IMR-90 (cell line): Measurements from ENCODE around the gene CCDC107. TPM values are rescaled to one million over a fixed set of nuclear protein-coding genes. Genes with fewer than 3 reads are reported as not detected.
A peak's percentile ranks its signal among the peaks of the same experiment; 100 is the strongest.

Source experiments
- ATAC-seq: fragments of 200-7000 bp; cut with Tn5 transposase; 2 replicates; pipeline ENCODE4 v1.9.1; 2020; ENCODE audit warnings: low read depth, mild to moderate bottlenecking, moderate library complexity
- BruUV-seq: library from RNA; stranded (reverse); fragments of 400-500 nt; replicated peaks from 2 replicates; lab custom pipeline; 2021; lab: Mats Ljungman, UMichigan
- CTCF ChIA-PET: fragments of 300-600 bp; formaldehyde crosslinking; extraction: SDS; loops from one replicate; lab custom pipeline; 2021; ENCODE audit warnings: antibody characterized with exemption; lab: Yijun Ruan, JAX
- POLR2A ChIA-PET: fragments of 300-600 bp; sonication (Branson Sonifier 250); formaldehyde crosslinking; loops from one replicate; lab custom pipeline; 2022; ENCODE audit warnings: antibody characterized with exemption; ENCODE audit not compliant: unreplicated experiment; lab: Charles Lee
- DNase-seq: peaks from one replicate; pipeline ENCODE4 v3.0.0; 2013
- H2AFZ ChIP-seq: replicated peaks from 2 replicates; pipeline ENCODE3; 2013; ENCODE audit warnings: low read length, mild to moderate bottlenecking; ENCODE audit not compliant: poor library complexity
- H2AK5ac ChIP-seq: 2 replicates; pipeline ENCODE4 v1.6.1; 2013; ENCODE audit warnings: low read depth, low read length, inconsistent platforms
- H2AK9ac ChIP-seq: replicated peaks from 2 replicates; pipeline ENCODE3; 2013; ENCODE audit warnings: mild to moderate bottlenecking, low read depth, low read length, moderate library complexity; ENCODE audit not compliant: poor library complexity
- H2BK120ac ChIP-seq: 2 replicates; pipeline ENCODE4 v1.6.1; 2013; ENCODE audit warnings: low read depth, low read length, inconsistent platforms
- H2BK15ac ChIP-seq: 3 replicates; pipeline ENCODE4 v1.6.1; 2013; ENCODE audit warnings: low read depth, low read length, inconsistent platforms
- H2BK20ac ChIP-seq: 2 replicates; pipeline ENCODE4 v1.6.1; 2013; ENCODE audit warnings: low read depth, mild to moderate bottlenecking, inconsistent platforms, low read length, moderate library complexity
- H2BK5ac ChIP-seq: 2 replicates; pipeline ENCODE4 v1.6.1; 2013; ENCODE audit warnings: mild to moderate bottlenecking, low read depth, low read length, inconsistent platforms; ENCODE audit not compliant: poor library complexity, severe bottlenecking
- H3K14ac ChIP-seq: replicated peaks from 2 replicates; pipeline ENCODE4 v1.6.1; 2013; ENCODE audit warnings: low read depth, low read length, inconsistent platforms
- H3K18ac ChIP-seq: 2 replicates; pipeline ENCODE4 v1.6.1; 2013; ENCODE audit warnings: low read depth, low read length, control low read depth
- H3K23ac ChIP-seq: 2 replicates; pipeline ENCODE4 v1.6.1; 2013; ENCODE audit warnings: low read depth, low read length, inconsistent platforms
- H3K27ac ChIP-seq: 2 replicates; pipeline ENCODE4 v1.5.1; 2013; ENCODE audit warnings: mild to moderate bottlenecking, control low read depth, low read length; ENCODE audit not compliant: insufficient read depth
- H3K27me3 ChIP-seq: 2 replicates; pipeline ENCODE4 v1.6.1; 2013; ENCODE audit warnings: low read length; ENCODE audit not compliant: control insufficient read depth, insufficient read depth
- H3K36me3 ChIP-seq: 2 replicates; pipeline ENCODE4 v1.6.1; 2013; ENCODE audit warnings: low read length, mixed read lengths; ENCODE audit not compliant: control insufficient read depth, insufficient read depth
- H3K4ac ChIP-seq: 2 replicates; pipeline ENCODE4 v1.6.1; 2013; ENCODE audit warnings: low read depth, low read length, inconsistent platforms
- H3K4me1 ChIP-seq: 2 replicates; pipeline ENCODE4 v1.6.1; 2013; ENCODE audit warnings: low read length, mixed read lengths; ENCODE audit not compliant: control insufficient read depth, insufficient read depth
- H3K4me2 ChIP-seq: 2 replicates; pipeline ENCODE4 v1.6.1; 2013; ENCODE audit warnings: low read depth, mild to moderate bottlenecking, control low read depth, low read length, moderate library complexity
- H3K4me3 ChIP-seq: 2 replicates; pipeline ENCODE4 v1.5.1; 2013; ENCODE audit warnings: low read depth, mild to moderate bottlenecking, control low read depth, low read length, moderate library complexity; ENCODE audit not compliant: insufficient read depth
- H3K56ac ChIP-seq: 2 replicates; pipeline ENCODE4 v1.6.1; 2013; ENCODE audit warnings: low read length, inconsistent platforms; ENCODE audit not compliant: insufficient read depth; ENCODE audit errors: extremely low read depth
- H3K79me1 ChIP-seq, 2 experiments: 2 replicates each; pipeline ENCODE4 v1.6.1; 2013; ENCODE audit warnings: low read length in 2 of 2, inconsistent platforms in 1 of 2, low read depth in 1 of 2
- H3K9ac ChIP-seq: 2 replicates; pipeline ENCODE4 v1.6.1; 2013; ENCODE audit warnings: low read depth, low read length, control low read depth
- H3K9me1 ChIP-seq: 2 replicates; pipeline ENCODE4 v1.6.1; 2013; ENCODE audit warnings: low read length, inconsistent platforms; ENCODE audit not compliant: insufficient read depth
- H3K9me3 ChIP-seq: 2 replicates; pipeline ENCODE4 v1.6.1; 2013; ENCODE audit warnings: low read length; ENCODE audit not compliant: control insufficient read depth, insufficient read depth
- H4K20me1 ChIP-seq: 2 replicates; pipeline ENCODE4 v1.6.1; 2013; ENCODE audit warnings: low read length, inconsistent platforms; ENCODE audit not compliant: insufficient read depth
- H4K5ac ChIP-seq: 2 replicates; pipeline ENCODE4 v1.6.1; 2013; ENCODE audit warnings: mild to moderate bottlenecking, low read depth, low read length, control low read depth
- H4K8ac ChIP-seq, 2 experiments: 2 replicates each; pipeline ENCODE4 v1.6.1; 2013; ENCODE audit warnings: low read depth in 2 of 2, low read length in 2 of 2, control low read depth in 1 of 2, inconsistent platforms in 1 of 2
- H4K91ac ChIP-seq: 2 replicates; pipeline ENCODE4 v1.6.1; 2013; ENCODE audit warnings: low read depth, low read length, inconsistent platforms; ENCODE audit not compliant: insufficient read depth
- CEBPB ChIP-seq: IDR thresholded peaks from 2 replicates; pipeline ENCODE4 v1.6.1; 2012; ENCODE audit warnings: low read depth, low read length, improper control_type of control experiment
- CHD1 ChIP-seq: IDR thresholded peaks from 2 replicates; pipeline ENCODE4 v1.6.1; 2012; ENCODE audit warnings: low read depth, low read length, improper control_type of control experiment
- FOS ChIP-seq: fragments of 150-350 bp; IDR thresholded peaks from 2 replicates; pipeline ENCODE4 v1.6.1; 2016; ENCODE audit warnings: low read depth, low read length
- MAZ ChIP-seq: IDR thresholded peaks from 2 replicates; pipeline ENCODE4 v1.6.1; 2012; ENCODE audit warnings: low read depth, mild to moderate bottlenecking, low read length, improper control_type of control experiment, moderate library complexity, borderline replicate concordance
- MXI1 ChIP-seq: IDR thresholded peaks from 2 replicates; pipeline ENCODE4 v1.6.1; 2012; ENCODE audit warnings: low read depth, mild to moderate bottlenecking, low read length, moderate library complexity, borderline replicate concordance
- NFE2L2 ChIP-seq: fragments of 150-350 bp; IDR thresholded peaks from 2 replicates; pipeline ENCODE4 v1.6.1; 2016; ENCODE audit warnings: low read depth, mild to moderate bottlenecking, low read length
- RCOR1 ChIP-seq: IDR thresholded peaks from 2 replicates; pipeline ENCODE4 v1.6.1; 2012; ENCODE audit warnings: mild to moderate bottlenecking, low read length, improper control_type of control experiment; ENCODE audit not compliant: insufficient replicate concordance
- RFX5 ChIP-seq: IDR thresholded peaks from 2 replicates; pipeline ENCODE4 v1.8.0; 2012; ENCODE audit warnings: low read depth, mild to moderate bottlenecking, low read length, moderate library complexity
- SMC3 ChIP-seq: fragments of 150-350 bp; IDR thresholded peaks from 2 replicates; pipeline ENCODE4 v1.6.1; 2016; ENCODE audit warnings: low read depth, mild to moderate bottlenecking, antibody characterized with exemption, low read length, moderate library complexity
- WGBS, 2 experiments: methylation state at CpG; one replicate each; pipeline versions ENCODE4 v1.1.5 to v1.1.7; 2013; ENCODE audit warnings: missing lambda C conversion rate in 2 of 2; ENCODE audit not compliant: insufficient read length in 1 of 2; ENCODE audit errors: extremely low coverage in 2 of 2; 5-methylcytosine and 5-hydroxymethylcytosine counted together
- dilution Hi-C: fragments of 300-500 bp; cut with HindIII; formaldehyde crosslinking; loops from one replicate; pipeline ENCODE4 v1.14.3; 2018; ENCODE audit warnings: low sequenced_read_pairs; ENCODE audit not compliant: unreplicated experiment
- in situ Hi-C: fragments of 300-500 bp; cut with MboI; formaldehyde crosslinking; loops from 3 replicates; pipeline ENCODE4 v1.14.3; 2019; ENCODE audit warnings: low sequenced_read_pairs, inconsistent platforms, mixed read lengths
- intact Hi-C: fragments of 100-400 bp; cut with micrococcal nuclease; formaldehyde crosslinking; loops from 2 replicates; pipeline ENCODE4 v1.10.0; 2022
- polyA plus RNA-seq, 3 experiments: library from polyadenylated mRNA; depleted of rRNA; stranded (reverse); fragments of >200 nt; gene quantifications; 2 replicates each; pipeline ENCODE4 v1.2.3, GENCODE V29; 2012; ENCODE audit warnings: low replicate concordance in 1 of 3
- total RNA-seq: library from RNA; depleted of rRNA; stranded (reverse); fragments of >200 nt; gene quantifications from 2 replicates; pipeline ENCODE4 v1.2.3, GENCODE V29; 2012
- TF ChIP-seq, protein P1 (sequence below): fragments of 150-350 bp; IDR thresholded peaks from 2 replicates; pipeline ENCODE4 v1.6.1; 2017; ENCODE audit warnings: mild to moderate bottlenecking, antibody characterized with exemption, low read length, low read depth
- TF ChIP-seq, protein P2 (sequence below): conservative IDR thresholded peaks from 2 replicates; pipeline ENCODE4 v1.5.1; 2012; ENCODE audit warnings: mild to moderate bottlenecking, low read depth, low read length, improper control_type of control experiment

CCDC107 gene
- total and polyA plus RNA-seq, 2 of the 4 experiments (the other 2 are of a cell fraction) = 6.8 to 21.1 TPM

DNA sequence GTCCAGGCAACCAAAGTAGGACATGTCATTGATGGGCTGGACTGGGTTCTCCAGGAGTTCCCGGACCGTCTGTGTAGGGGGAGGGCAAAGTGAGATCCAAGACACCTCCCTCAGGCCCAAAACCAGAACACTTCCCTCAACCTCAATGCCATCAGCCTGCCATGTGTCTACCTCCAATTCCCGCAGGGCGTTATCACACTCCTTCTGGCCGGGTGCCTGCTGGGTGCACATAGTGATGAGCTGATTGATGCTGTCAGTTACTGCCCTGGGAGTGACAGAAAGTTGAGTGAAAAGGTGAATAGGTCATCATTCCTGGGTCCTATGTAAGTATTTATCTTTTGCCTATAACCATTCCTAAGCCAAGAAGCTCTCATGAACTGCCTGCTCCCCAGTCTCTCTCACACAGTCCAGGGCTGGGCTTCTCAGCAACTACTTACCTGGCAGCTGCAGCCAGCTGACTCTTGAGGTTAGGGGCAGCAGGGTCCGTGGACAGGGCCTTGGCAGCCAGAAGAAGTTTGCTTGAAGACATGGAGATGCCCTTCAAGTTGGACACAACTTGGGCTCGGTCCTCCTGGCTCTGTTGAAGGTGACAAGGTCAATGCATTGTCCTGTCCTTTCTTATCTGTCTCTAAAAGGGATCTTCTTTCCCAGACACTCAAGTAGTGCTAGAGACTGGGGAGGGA, 52.9 kb downstream of the CCDC107 start:
- Histone ChIP-seq H3K18ac (no peak overlapping the region), H3K4me3 (no peak overlapping the region), H3K9me1 (no peaks in the 10 kb centered on the region; the same call in none of the 2 replicates), H4K8ac (no peak overlapping the region), H2BK15ac (no peak overlapping the region), H3K23ac (no peak overlapping the region), H4K5ac (no peak overlapping the region), H3K36me3 (peaks cover 83% of the 10 kb centered on the region), H3K79me1 (peaks cover 43 to 63% of the 10 kb centered on the region in 2 experiments), H2BK120ac (no peak overlapping the region), H3K9ac (no peak overlapping the region), H3K27ac (no peak overlapping the region), H2AFZ (no peak overlapping the region), H2AK5ac (no peak overlapping the region), H4K20me1 (peaks cover 20% of the 10 kb centered on the region), H3K14ac (no peak overlapping the region), H3K9me3 (no peaks in the 10 kb centered on the region), H2BK20ac (no peak overlapping the region), H3K56ac (no peak overlapping the region), H2AK9ac (no peak overlapping the region), H2BK5ac (no peak overlapping the region), H4K91ac (no peak overlapping the region), H3K4ac (no peak overlapping the region), H3K4me2 (no peak overlapping the region), H3K27me3 (no peaks in the 10 kb centered on the region), H3K4me1 (no peaks in the 10 kb centered on the region)
- ATAC-seq (no peak), DNase-seq (no peak)
- BruUV-seq = TSS peak; percentile 76
- dilution Hi-C loops (no loop called here), intact Hi-C loops (no loop called here), in situ Hi-C loops (no loop called here)
- no peak for TF ChIP-seq SMC3
- TF ChIP-seq RFX5 = no peak
- TF ChIP-seq NFE2L2 = no peak
- no peak for TF ChIP-seq MAZ
- TF ChIP-seq CHD1 = no peak
- TF ChIP-seq, protein P1, sequence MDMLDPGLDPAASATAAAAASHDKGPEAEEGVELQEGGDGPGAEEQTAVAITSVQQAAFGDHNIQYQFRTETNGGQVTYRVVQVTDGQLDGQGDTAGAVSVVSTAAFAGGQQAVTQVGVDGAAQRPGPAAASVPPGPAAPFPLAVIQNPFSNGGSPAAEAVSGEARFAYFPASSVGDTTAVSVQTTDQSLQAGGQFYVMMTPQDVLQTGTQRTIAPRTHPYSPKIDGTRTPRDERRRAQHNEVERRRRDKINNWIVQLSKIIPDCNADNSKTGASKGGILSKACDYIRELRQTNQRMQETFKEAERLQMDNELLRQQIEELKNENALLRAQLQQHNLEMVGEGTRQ = no peak
- TF ChIP-seq MXI1 = no peak
- TF ChIP-seq, protein P2, sequence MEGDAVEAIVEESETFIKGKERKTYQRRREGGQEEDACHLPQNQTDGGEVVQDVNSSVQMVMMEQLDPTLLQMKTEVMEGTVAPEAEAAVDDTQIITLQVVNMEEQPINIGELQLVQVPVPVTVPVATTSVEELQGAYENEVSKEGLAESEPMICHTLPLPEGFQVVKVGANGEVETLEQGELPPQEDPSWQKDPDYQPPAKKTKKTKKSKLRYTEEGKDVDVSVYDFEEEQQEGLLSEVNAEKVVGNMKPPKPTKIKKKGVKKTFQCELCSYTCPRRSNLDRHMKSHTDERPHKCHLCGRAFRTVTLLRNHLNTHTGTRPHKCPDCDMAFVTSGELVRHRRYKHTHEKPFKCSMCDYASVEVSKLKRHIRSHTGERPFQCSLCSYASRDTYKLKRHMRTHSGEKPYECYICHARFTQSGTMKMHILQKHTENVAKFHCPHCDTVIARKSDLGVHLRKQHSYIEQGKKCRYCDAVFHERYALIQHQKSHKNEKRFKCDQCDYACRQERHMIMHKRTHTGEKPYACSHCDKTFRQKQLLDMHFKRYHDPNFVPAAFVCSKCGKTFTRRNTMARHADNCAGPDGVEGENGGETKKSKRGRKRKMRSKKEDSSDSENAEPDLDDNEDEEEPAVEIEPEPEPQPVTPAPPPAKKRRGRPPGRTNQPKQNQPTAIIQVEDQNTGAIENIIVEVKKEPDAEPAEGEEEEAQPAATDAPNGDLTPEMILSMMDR = no peak
- TF ChIP-seq FOS = no peak
- TF ChIP-seq CEBPB = no peak
- TF ChIP-seq RCOR1 = no peak
- POLR2A ChIA-PET = no interaction called here
- CTCF ChIA-PET = no interaction called here
- WGBS, 2 experiments = 80% methylated on average over 1 of the region's 7 CpGs; no CpG with 5 or more reads in 1 of the 2 experiments
